ENCODE measurements around the gene EXOC1. TPM values are rescaled to one million over a fixed set of nuclear protein-coding genes. Genes with fewer than 3 reads are reported as not detected.

EXOC1 gene
- total and polyA plus RNA-seq, 4 donors: 18.4 to 63.6 (median 27.3) TPM

- DNase-seq (no peak), ATAC-seq (ENCODE audit: insufficient read depth, low FRiP score) (no peak)
- 79 to 88% methylated on average over 1 of the region's 1 CpG for WGBS, 2 donors
- Histone ChIP-seq H3K9ac (ENCODE audit: insufficient read depth in 1 of 2, low read length in 2 of 2) (no peak overlapping the region), H3K4me3 (no peak overlapping the region), H3K36me3 (ENCODE audit: control insufficient read depth in 4 of 4, insufficient read depth in 4 of 4, low read length in 4 of 4) (no peaks in the 10 kb centered on the region), H3K27me3 (ENCODE audit: control insufficient read depth in 3 of 3, insufficient read depth in 3 of 3, low read length in 2 of 3) (no peaks in the 10 kb centered on the region), H3K27ac (ENCODE audit: low read depth in 1 of 2, low read length in 1 of 2) (no peak overlapping the region), H3K4me1 (ENCODE audit: control insufficient read depth in 5 of 5, insufficient read depth in 5 of 5, low read length in 5 of 5) (peaks cover 0 to 1% (median 0%) of the 10 kb centered on the region in 5 donors), H3K9me3 (ENCODE audit: control insufficient read depth in 4 of 4, insufficient read depth in 3 of 4, low read length in 3 of 4) (peaks cover 0 to 4% (median 0%) of the 10 kb centered on the region in 4 donors)
- no peak for TF ChIP-seq CTCF (IDR thresholded peaks at IDR 0.05; ENCODE audit: control extremely low read depth, extremely low read depth)
Measured at GRCh38 chr4:55928846-55929245, 75.4 kb downstream of the EXOC1 start.

- Histone ChIP-seq H3K9me3 (ENCODE audit: control insufficient read depth in 4 of 4, insufficient read depth in 3 of 4, low read length in 3 of 4) (peaks cover 0 to 4% (median 0%) of the 10 kb centered on the region in 4 donors), H3K27me3 (ENCODE audit: control insufficient read depth in 3 of 3, insufficient read depth in 3 of 3, low read length in 2 of 3) (no peaks in the 10 kb centered on the region), H3K27ac (ENCODE audit: low read depth in 1 of 2, low read length in 1 of 2) (no peak overlapping the region), H3K4me3 (no peak overlapping the region), H3K4me1 (ENCODE audit: control insufficient read depth in 5 of 5, insufficient read depth in 5 of 5, low read length in 5 of 5) (peaks cover 0 to 1% (median 0%) of the 10 kb centered on the region in 5 donors), H3K9ac (ENCODE audit: insufficient read depth in 1 of 2, low read length in 2 of 2) (no peak overlapping the region), H3K36me3 (ENCODE audit: control insufficient read depth in 4 of 4, insufficient read depth in 4 of 4, low read length in 4 of 4) (no peaks in the 10 kb centered on the region)
- no peak for ATAC-seq (ENCODE audit: insufficient read depth, low FRiP score)
- 58 to 65% methylated on average over 2 of the region's 2 CpGs for WGBS, 2 donors
- no peak for DNase-seq
- TF ChIP-seq CTCF (IDR thresholded peaks at IDR 0.05; ENCODE audit: control extremely low read depth, extremely low read depth): no peak
Measured at GRCh38 chr4:55931043-55931442, 77.6 kb downstream of the EXOC1 start.

GRCh38 chr4:55931833-55932232, 78.4 kb downstream of the EXOC1 start:
- ATAC-seq (ENCODE audit: insufficient read depth, low FRiP score) (no peak), DNase-seq (no peak)
- Histone ChIP-seq H3K36me3 (ENCODE audit: control insufficient read depth in 4 of 4, insufficient read depth in 4 of 4, low read length in 4 of 4) (no peaks in the 10 kb centered on the region), H3K27me3 (ENCODE audit: control insufficient read depth in 3 of 3, insufficient read depth in 3 of 3, low read length in 2 of 3) (no peaks in the 10 kb centered on the region), H3K4me3 (no peak overlapping the region), H3K9me3 (ENCODE audit: control insufficient read depth in 4 of 4, insufficient read depth in 3 of 4, low read length in 3 of 4) (peaks cover 0 to 4% (median 0%) of the 10 kb centered on the region in 4 donors), H3K27ac (ENCODE audit: low read depth in 1 of 2, low read length in 1 of 2) (no peak overlapping the region), H3K9ac (ENCODE audit: insufficient read depth in 1 of 2, low read length in 2 of 2) (no peak overlapping the region), H3K4me1 (ENCODE audit: control insufficient read depth in 5 of 5, insufficient read depth in 5 of 5, low read length in 5 of 5) (no peaks in the 10 kb centered on the region)
- 87 to 91% methylated on average over 3 of the region's 3 CpGs for WGBS, 2 donors
- TF ChIP-seq CTCF (IDR thresholded peaks at IDR 0.05; ENCODE audit: control extremely low read depth, extremely low read depth): no peak

- H3K9me3 ChIP-seq (ENCODE audit: control insufficient read depth in 4 of 4, insufficient read depth in 3 of 4, low read length in 3 of 4): peaks cover 0 to 7% (median under 1%) of the 10 kb centered on the region in 4 donors
- no peaks in the 10 kb centered on the region for H3K36me3 ChIP-seq (ENCODE audit: control insufficient read depth in 4 of 4, insufficient read depth in 4 of 4, low read length in 4 of 4)
- H3K27ac ChIP-seq (ENCODE audit: low read depth in 1 of 2, low read length in 1 of 2): no peak overlapping the region
- no peaks in the 10 kb centered on the region for H3K4me1 ChIP-seq (ENCODE audit: control insufficient read depth in 5 of 5, insufficient read depth in 5 of 5, low read length in 5 of 5)
- H3K4me3 ChIP-seq: no peak overlapping the region
- TF ChIP-seq CTCF (IDR thresholded peaks at IDR 0.05; ENCODE audit: control extremely low read depth, extremely low read depth): no peak
- H3K27me3 ChIP-seq (ENCODE audit: control insufficient read depth in 3 of 3, insufficient read depth in 3 of 3, low read length in 2 of 3): no peaks in the 10 kb centered on the region
- ATAC-seq (ENCODE audit: insufficient read depth, low FRiP score): no peak
- 92 to 93% methylated on average over 3 of the region's 3 CpGs for WGBS, 2 donors
- H3K9ac ChIP-seq (ENCODE audit: insufficient read depth in 1 of 2, low read length in 2 of 2): no peak overlapping the region
- no peak for DNase-seq
Measured at GRCh38 chr4:55932511-55932910, 79.1 kb downstream of the EXOC1 start.
